ENCODE measurements around the gene CHRNE. TPM values are rescaled to one million over a fixed set of nuclear protein-coding genes. Genes with fewer than 3 reads are reported as not detected.

The CHRNE gene
- total RNA-seq, 2 donors from 2014 or later: 0.33 to 1.8 TPM

- ATAC-seq (no peak), DNase-seq (no peak)
- TF ChIP-seq CTCF (IDR thresholded peaks at IDR 0.05) (no peak), POLR2A (IDR thresholded peaks at IDR 0.05) (no peak)
- Histone ChIP-seq H3K27ac (peak overlapping the region; percentile 4 to 99 (median 32)), H3K4me3 (no peak overlapping the region), H3K36me3 (replicated peaks in 1 of 2; ENCODE audit: insufficient read depth in 1 of 2, low read depth in 2 of 2) (peaks cover 0 to 4% of the 10 kb centered on the region in 2 donors), H3K9me3 (no peaks in the 10 kb centered on the region), H3K4me1 (peaks cover 38% of the 10 kb centered on the region), H3K27me3 (no peaks in the 10 kb centered on the region)
- 49 to 59% methylated on average over 5 to 8 of the region's 8 CpGs for WGBS, 2 donors
- intact Hi-C loops (cut with DNase I): no loop called here
Measured at GRCh38 chr17:4944554-4945175, 41.8 kb upstream of the CHRNE start.

DNA sequence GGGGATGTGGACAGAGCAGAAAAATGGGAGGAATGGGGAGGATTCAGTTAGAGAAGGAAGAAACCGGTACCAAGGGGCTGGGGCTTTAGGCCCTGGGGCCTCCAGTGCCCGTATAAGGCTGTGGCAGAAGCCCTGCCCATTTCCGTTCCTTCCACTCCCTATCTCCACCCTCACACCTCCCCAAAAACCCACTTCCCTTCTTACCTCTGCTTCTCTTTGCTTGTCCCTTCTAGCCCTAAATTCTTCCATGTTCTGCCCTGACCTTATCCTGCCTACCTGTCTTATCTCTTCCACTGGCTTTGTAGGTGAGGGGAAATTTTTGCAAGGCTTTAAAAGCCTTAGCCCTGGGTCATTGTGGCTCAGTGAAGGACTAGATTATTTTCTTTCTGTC, 41.3 kb upstream of the CHRNE start:
- peak overlapping the region in 2 of 4 donors; percentile 37 to 99 for H3K27ac ChIP-seq
- no peaks in the 10 kb centered on the region for H3K27me3 ChIP-seq
- DNase-seq (no peak), ATAC-seq (no peak)
- no peak overlapping the region for H3K4me3 ChIP-seq
- peaks cover 0 to 4% of the 10 kb centered on the region in 2 donors for H3K36me3 ChIP-seq (replicated peaks in 1 of 2; ENCODE audit: insufficient read depth in 1 of 2, low read depth in 2 of 2)
- intact Hi-C loops (cut with DNase I): no loop called here
- TF ChIP-seq CTCF (IDR thresholded peaks at IDR 0.05) (no peak), POLR2A (IDR thresholded peaks at IDR 0.05) (peak in 1 of 3 donors; percentile 12)
- 65 to 81% methylated on average over 3 of the region's 3 CpGs for WGBS, 2 donors
- H3K9me3 ChIP-seq: no peaks in the 10 kb centered on the region
- peaks cover 38% of the 10 kb centered on the region for H3K4me1 ChIP-seq

- Histone ChIP-seq H3K4me3 (no peak overlapping the region), H3K9me3 (no peaks in the 10 kb centered on the region), H3K4me1 (peaks cover 50% of the 10 kb centered on the region), H3K36me3 (replicated peaks in 1 of 2; ENCODE audit: insufficient read depth in 1 of 2, low read depth in 2 of 2) (peaks cover 0 to 7% of the 10 kb centered on the region in 2 donors), H3K27me3 (no peaks in the 10 kb centered on the region), H3K27ac (no peak overlapping the region)
- intact Hi-C loops (cut with DNase I): no loop called here
- WGBS, 2 donors: 77 to 82% methylated on average over 13 of the region's 13 CpGs
- ATAC-seq (no peak), DNase-seq (no peak)
- TF ChIP-seq POLR2A (IDR thresholded peaks at IDR 0.05) (no peak), CTCF (IDR thresholded peaks at IDR 0.05) (no peak)
Measured at GRCh38 chr17:4942760-4943508, 40.0 kb upstream of the CHRNE start.

GRCh38 chr17:4941319-4941610, 38.4 kb upstream of the CHRNE start:
- DNase-seq (no peak), ATAC-seq (no peak)
- H3K36me3 ChIP-seq (replicated peaks in 1 of 2; ENCODE audit: insufficient read depth in 1 of 2, low read depth in 2 of 2): peaks cover 0 to 13% of the 10 kb centered on the region in 2 donors
- WGBS, 2 donors: 14 to 20% methylated on average over 4 of the region's 4 CpGs
- no peaks in the 10 kb centered on the region for H3K9me3 ChIP-seq
- peaks cover 41% of the 10 kb centered on the region for H3K4me1 ChIP-seq
- no peaks in the 10 kb centered on the region for H3K27me3 ChIP-seq
- TF ChIP-seq CTCF (IDR thresholded peaks at IDR 0.05) (no peak), POLR2A (IDR thresholded peaks at IDR 0.05) (no peak)
- intact Hi-C loops (cut with DNase I): no loop called here
- peak overlapping the region; percentile 78 to 92 for H3K4me3 ChIP-seq
- H3K27ac ChIP-seq: peak overlapping the region in 3 of 4 donors; percentile 90 to 94 (median 92)

Data from body of pancreas (tissue), 4 donors.